NCI-H2227 treated with DMSO at 0.1 percent for 48 hours (cell line): ENCODE measurements around the gene FRYL.

ENCODE experiments used
- DNase-seq: peaks from one replicate; lab custom pipeline; 2025; lab: John Stamatoyannopoulos, UW

The FRYL gene

DNA sequence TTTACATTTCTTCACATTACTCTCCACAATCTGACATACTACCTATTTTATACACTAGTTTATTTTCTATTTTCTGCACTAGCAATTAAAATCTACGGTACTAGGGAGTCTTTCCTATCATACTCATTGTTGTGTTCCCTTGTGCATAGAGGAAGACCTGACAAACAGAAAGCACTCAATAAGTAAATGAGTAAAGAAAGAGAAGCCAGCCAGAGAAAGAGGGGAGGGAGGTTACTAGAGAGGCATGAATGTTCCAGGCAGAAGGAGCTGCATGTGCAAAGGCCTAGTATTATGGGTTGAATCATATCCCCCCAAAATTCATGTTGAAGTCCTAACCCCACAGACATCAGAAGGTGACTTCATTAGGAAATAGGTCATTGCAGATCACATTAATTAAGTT is 176.0 kb downstream of the FRYL start:
- no peak for DNase-seq

DNA sequence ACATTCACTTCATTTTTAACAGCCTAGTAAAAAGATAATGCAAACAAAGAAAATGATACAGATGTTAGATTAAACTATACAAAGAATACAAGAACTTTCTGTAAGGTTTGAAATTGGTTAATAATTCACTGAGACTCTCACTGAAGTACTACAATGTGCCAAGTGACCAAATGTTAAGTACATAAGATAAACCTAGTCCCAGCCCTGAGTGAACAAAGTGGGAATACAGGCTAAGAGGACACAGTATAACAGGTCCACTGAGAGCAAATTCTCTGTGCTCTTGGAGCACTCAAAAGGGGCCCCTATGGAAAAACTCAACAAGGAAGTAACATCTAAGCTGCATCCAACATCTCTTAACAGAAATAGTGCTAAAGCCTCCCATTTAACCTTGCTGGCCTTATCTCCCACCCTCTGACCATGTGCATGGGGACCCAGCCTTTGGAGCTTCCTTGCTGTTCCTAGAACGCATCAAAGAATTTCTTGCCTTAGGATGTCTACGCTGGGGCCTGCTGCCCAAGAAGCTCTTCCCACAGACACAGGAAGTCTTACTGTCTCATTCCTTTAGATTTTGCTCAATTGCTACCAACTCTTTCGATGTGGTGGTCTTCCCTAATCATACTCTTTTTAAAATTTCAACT is 176.6 kb downstream of the FRYL start:
- DNase-seq = no peak

DNA sequence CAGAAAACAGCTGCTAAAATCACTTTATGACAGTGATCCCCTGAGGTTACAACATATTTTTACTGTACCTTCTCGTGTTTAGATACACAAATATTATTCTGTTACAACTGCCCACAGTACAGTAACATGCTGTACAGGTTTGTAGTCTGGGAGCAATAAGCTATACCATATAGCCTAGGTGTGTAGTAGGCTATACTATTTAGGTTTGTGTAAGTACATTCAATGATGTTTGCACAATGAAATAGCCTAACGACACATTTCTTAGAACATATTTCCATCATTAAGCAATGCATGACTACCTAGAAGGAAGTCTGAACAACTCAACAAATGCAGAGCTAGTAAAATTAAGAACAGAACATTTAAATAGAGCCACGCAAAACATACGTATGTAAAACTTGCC is 177.3 kb downstream of the FRYL start:
- DNase-seq = no peak

DNA sequence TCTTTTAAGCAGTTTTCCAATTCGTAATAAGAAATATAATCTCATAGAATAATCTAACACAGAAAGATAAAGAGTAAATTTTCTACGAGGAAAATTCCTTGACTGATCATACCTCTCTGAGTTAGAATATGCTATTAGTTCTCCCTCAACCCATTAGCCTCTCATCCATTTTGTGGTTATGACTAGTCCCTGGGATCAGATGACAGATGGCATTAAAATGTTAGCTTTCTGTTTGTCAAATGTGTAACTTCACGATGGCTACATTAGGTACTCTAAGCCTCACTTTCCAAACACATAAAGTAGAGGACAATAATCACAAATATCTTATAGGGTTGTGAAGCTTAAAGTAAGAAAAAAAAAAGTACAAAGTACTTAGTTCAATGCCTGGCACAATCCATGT is 177.9 kb downstream of the FRYL start:
- no peak for DNase-seq

DNA sequence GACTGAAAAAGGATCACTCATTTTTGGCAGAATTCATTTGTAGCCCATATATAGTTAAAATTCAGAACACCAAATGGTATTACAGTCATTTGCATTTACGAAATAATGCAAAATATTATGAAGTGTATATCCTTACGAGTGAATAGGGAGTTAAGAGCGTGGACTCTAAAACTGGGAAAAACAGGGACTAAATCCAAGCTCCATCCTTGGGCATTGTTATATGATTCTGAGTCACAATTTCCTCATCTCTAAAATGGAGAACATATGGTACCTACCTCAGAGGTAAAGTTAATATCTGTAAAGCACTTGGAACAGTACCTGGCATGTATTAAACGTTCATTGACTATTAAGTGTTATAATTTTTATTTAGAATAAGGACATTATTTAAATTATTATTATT is 183.7 kb downstream of the FRYL start:
- DNase-seq = no peak

DNA sequence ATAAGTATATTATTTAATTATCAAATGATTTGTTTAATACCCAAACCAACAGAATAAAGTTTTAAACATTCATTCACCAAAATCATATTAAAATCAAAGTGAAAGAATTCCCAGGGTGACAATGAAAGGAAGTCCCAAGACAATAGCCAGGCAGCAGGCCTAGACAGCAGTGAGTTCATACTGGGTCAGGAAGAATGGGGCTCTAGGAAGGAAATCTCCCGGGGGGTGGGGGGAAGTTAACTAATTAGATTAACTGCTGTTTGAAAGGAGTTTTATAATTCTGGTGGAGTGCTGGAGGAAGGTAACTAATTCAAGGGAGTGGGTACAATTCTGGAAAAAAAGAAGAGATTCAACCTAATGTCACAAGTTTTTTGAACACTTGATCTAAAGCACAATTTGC is 185.9 kb downstream of the FRYL start:
- no peak for DNase-seq

DNA sequence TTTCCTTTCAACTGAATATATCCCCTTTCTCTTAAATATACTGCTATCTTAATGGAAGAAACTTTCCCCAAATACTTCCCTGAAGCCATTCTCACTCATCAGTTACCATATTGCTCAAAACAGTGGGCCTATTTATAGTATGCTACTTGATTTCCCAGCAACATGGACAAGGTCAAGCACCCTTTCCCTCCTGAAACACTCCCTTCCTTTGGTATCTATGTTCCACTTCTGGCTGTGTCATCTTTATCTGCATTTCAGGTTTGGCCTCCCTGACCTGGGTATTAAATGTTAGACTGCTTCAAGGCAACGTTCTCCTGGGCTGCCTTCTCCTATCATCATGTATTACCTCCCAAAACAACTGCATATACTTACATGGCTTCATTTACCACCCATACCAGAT is 188.7 kb downstream of the FRYL start:
- no peak for DNase-seq

DNA sequence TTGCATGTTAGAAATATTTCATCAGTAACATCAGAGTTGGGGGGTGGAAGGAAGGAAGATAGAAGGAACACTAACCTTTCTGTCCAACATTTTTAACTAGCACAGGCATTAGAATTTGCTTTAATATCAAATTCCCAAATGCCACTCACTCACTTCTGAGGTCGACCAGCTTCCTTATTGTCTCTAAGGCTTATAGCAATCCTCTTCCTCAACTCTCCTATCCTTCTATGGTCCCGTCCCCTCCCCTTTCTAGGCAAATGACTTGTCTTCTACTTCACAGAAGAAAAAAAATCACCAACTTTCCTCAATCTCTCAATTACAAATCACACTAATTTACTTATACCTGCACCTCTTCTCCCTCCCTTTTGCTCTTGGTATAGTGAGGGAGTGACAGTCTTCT is 189.2 kb downstream of the FRYL start:
- DNase-seq = no peak

DNA sequence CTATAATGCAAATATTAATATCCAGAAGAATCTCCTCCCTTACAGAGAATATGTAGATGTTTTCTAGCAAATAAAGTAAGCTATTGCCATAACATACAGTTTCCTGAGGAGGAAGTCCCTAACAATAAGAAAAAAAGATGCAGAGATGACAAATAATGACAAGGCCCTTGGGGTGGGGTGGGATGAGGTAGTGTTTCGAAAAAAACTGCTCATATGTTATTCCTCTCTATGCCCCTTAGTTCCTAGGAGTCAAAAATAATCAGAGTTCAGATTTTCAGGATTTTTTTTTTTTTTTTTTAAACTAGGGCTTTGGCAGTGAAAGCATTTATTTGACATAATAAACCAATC is 191.0 kb downstream of the FRYL start:
- DNase-seq = no peak

DNA sequence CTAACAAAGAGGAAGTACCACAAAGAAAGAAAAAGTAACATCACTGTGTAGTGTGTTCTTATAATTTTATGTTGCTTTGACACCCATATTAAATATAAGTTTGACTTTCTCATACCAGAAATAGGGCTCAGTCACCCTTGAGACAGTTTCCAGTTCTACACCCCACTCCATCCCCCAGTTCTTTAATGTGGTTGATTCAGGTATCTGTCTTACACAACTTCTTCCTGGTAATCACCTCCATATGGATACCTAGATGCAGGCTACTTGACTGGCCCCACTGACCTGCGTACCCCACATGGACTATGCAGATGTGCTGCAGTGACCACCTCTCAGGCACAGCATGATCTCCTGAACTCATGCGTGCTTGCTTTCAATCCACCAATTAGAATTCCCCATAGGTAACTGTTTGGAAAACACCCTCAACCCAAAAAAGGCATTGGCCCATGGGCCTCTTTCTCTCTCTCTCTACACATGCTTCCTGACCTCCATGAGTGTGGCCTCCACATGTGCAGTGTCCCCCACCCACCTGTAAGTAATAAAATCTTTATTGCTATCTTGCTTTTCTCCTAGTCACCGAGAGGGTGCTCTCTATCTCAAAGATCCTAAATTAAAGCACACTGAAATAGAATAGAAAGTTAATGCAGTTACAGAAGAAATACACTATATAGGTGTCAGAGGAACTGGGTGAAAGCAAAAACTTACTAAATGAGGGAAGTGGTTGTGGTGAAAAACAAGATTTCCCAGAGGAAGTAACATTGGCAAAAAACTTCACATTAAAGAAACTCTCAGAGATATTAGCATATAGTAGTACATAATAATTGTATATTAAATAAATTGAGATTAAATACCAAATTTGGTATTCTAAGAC is 191.6 kb downstream of the FRYL start:
- no peak for DNase-seq

DNA sequence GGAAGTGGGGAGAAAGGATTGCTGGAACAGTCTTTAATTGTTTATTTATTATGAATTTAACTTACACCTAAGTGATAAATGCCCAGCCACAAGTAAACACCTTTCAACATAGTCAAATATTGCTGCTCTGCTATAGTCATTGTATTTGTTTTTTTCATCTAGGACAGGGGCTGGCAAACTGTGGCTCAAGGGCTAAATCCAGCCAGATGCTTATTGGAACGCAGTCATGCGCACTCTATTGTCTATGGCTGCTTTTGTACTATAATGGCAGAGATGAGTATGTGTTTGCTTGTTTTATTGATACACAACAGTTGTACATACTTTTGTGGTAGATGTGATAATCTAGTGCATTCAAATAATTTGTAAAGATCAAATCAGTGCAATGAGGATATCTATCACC is 194.7 kb downstream of the FRYL start:
- DNase-seq = no peak

DNA sequence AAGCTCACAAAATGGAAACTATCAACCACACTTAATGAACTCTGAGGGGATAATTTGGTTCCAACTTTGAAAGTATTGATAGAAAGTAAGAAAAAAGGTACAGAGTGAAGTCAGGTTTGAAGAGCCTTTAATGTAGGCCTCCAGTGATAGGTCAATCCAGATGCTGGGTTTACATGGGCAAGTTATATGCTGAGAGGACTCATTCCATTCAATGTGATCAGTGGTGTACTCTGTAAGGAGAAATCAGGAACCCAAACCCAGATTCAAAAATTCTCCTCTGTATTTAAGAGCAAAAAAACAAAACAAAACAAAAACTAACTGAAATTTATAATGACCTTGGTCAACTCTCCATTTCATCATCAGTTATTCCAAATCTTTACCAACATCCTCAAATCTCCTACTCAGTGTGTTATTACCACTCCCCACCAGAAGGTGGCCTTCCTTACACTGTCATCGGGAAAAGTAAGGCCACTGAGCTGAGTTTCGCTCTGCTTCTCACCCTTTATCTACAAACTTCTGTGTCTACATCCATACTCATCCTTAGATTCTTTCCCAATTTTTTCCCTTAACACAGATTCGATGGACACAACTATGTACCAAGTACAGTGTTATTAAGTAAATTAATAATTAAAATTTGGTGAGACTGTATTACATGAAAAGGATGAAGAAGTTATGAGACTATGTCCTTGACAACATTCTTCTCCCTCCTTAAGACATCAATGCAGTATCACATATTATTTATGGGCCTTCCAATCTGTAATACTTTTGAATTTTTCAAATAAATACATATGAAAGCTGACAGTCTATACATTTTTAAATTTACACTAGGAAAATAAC is 201.7 kb downstream of the FRYL start:
- DNase-seq = peak; percentile 1

DNA sequence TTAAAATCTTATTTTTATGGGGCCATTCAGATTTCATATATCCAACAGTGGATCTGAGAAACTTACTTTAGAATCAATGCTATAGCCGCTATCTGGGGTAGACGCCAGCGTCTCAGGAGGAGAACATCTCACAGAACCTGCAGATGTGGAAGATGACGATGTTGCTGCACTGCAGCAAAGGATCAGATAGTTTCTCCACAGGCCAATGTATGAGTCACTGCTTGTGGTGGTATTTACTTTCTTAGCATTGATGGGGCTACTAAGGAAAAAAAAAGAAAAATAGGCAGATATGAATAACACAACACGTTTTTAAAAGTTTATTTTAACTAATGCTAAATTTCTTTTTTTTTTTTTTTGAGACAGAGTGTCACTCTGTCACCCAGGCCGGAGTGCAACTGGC is 204.1 kb downstream of the FRYL start:
- DNase-seq = no peak

DNA sequence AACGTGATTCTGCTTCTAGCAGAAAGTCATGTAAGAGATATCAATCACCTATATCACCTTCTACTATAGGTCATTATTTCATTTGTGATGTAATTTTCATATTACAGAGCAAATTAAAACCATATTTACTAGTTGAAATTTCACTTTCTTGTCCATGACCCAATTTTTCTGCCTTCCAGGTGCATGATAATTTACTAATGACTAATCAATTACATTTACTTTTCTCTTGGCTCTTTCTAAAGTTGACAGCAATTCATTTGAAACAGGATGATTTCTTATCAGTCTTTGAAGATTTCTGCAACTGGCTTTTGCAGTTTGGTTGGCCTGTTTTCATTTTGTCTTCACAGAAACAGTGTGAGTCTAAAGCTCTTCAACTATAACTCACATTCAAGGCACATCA is 208.6 kb downstream of the FRYL start:
- DNase-seq = no peak

DNA sequence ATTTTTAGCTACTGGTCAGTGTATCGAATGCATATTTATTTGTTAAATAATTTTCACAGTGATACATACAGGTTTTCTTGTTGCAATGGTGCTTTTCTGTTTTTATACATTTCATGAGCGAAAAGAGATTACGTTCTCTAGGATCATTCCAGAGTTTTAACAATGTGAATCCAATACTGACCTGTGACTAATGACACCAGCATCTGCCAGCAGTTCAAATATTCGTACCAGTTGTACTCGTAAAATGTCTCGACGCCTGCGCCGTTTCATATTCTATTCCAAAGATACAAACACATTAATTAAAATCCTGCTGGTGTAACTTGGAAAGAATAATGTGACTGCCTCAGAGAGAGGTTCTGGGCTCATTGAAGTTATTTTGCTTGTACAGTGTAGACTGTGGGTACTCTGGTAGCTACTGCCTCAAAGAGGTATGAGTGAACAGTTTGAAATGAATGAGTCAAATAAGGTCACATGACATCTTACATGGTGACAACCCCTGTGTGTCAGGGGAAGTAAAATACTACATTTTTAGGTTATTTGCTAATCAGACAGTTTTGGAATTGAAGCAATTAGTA is 209.3 kb downstream of the FRYL start:
- no peak for DNase-seq

DNA sequence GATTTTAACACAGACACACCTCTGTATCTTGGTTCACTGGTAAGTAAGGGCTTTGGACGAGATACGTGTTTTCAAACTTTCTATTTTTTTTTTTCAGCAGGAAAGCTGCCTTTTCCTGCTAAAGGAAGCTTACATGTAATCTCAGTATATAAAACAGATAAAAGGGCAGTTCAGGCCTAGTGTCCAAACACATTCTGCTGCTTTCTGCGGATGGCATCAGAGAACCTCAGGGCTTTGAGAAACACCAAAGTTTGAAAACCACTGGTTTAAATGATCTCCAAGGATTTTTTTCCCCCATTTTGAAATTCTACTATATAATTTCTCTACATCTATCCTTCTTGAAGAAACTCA is 214.1 kb downstream of the FRYL start:
- no peak for DNase-seq

DNA sequence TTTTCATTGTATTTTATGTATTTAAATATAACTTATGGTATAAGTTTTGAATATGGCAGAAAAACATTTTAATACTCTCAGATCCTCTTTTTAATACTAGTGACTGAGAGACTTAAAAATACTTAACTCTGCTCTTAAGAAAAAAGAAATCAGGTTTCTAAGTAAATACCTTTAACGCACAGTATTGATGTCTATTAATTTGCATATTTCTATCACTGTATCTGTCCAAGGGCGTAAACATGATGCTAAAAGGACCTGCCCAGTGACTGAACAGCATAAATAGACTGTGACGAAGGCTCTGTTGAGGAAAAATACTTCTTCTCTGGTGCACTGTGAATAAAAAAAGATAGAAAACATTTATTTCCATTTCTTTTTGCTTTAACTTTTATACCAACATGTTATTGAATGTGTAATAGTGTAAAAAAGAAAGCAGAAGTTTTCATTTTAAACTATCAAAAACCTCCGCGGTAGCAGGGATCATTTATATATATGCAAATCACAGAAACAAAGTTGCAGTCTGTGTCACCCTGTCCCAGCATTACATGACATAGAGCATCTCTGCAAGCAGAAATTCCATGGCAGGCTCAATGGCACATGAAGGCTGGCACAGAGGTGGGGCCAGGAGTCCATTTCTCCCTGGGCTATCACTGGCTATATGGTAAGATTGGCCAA is 214.6 kb downstream of the FRYL start:
- DNase-seq = no peak

DNA sequence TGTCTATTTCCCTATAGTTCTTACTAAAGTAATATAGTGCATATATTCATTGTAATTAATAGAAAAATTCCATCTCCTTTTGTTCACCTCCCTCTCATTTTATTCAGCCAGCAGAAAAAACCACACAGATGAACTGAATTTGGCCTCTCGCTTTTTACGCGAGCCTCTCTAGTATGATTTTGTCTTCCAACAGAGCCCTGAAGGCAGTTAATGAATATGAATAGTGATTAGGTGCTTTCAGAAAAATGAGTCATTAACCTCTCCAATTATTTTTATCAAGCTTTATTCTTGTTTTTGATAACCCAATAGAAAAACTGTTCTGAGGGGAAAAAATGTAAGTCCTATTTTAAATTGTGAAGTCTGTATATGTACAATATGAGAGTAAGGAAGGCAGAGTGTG is 215.9 kb downstream of the FRYL start:
- no peak for DNase-seq

DNA sequence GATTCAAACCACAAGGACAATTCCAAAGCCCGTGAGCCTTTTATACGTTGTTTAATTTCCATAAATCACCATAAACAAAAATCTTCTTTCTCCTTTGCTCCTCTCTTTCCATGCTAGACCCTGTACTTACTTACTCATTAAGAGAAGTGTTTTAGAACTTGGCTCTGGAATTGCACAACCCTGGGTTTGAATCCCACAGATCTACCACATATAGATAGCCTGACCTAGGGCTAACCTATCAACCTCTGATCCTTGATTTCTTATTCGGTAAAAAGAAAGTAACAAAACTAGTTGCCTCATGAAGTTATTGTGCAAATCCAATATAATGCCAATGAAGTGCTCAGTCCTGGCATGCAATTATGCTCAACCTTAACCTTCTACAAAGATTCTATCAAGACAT is 221.3 kb downstream of the FRYL start:
- no peak for DNase-seq

DNA sequence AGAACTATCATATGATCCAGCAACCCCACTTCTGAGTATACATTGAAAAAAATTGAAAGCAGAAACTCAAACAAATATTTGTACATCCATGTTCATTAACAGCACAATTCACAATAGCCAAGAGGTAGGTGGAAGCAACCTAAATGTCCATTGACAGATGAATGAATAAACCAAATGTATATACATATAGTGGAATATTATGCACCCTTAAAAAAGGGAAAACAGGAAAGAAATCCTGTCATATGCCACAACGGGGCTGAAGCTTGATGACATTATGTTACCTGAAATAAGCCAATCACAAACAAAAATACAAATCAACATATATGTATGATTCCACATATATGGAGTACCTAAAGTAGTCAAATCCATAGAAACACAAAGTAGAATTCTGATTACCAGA is 222.1 kb downstream of the FRYL start:
- no peak for DNase-seq

DNA sequence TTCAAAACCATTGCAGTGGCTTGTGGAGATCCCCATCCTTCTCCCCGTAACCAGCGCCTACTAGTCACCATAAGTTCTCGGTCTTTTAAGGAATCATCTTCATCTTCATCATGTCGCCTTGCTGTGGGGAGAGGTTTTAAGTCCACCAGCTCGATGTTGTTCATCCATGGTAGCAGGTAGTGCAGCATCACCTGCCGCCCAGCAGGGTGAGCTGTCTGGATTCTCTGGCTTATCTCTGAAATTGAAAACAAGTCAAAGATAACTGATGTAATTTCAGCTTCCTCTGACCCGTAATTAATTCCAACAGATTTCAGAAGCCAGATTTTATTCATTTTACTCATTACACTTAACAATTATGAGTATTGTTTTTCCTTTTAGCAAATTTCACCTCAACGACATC is 222.6 kb downstream of the FRYL start:
- DNase-seq = no peak

DNA sequence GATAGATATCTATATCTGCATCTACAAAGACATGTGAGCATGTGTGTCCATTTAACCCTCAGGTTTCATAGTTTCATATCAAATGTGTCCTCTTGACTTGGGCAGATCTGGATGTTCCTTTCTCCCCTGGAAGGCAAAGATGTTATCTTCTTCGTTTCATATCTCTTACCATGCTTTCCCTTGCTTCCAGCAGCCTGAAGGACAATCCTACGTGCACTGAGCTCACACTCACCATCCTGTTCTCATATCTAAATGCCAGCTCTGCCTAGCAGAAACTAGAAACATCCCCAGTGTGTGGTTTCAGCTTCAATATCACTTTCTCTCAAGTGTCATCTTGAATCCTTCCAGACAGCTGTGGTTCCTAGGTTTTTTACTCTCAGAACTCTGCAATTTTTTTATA is 223.8 kb downstream of the FRYL start:
- no peak for DNase-seq
